ENCODE measurements around the gene SNX19.
"Not testable (repeated sequence)": the region's sequence is repeated elsewhere in the genome, so short reads cannot be mapped to it uniquely, and the experiment has no call there.

Gene SNX19

GRCh38 chr11:130916238-130916855 is at the start of gene SNX19:
Gene SNX19 (minus strand): TSS chr11:130916479. CDS start chr11:130915939, 540 bp downstream.
- peak; percentile 100 for ATAC-seq
- Mint-ChIP-seq H3K9me3 (peaks cover 3% of the 10 kb centered on the region), H3K4me1 (peaks cover 30% of the 10 kb centered on the region), H3K4me3 (peak within 1 kb of the TSS; percentile 82), H3K27ac (peak within 1 kb of the TSS; percentile 89), H3K36me3 (peaks cover 27% of the 10 kb centered on the region), H3K27me3 (peaks cover 14% of the 10 kb centered on the region)

- H3K4me1 Mint-ChIP-seq: no peaks in the 10 kb centered on the region
- H3K4me3 Mint-ChIP-seq: no peak overlapping the region
- ATAC-seq: no peak
- no peaks in the 10 kb centered on the region for H3K27me3 Mint-ChIP-seq
- H3K9me3 Mint-ChIP-seq: peaks cover 15% of the 10 kb centered on the region
- no peak overlapping the region for H3K27ac Mint-ChIP-seq
- no peaks in the 10 kb centered on the region for H3K36me3 Mint-ChIP-seq
Measured at GRCh38 chr11:130964058-130964792, 47.9 kb upstream of the SNX19 start.

- no peak overlapping the region for H3K4me3 Mint-ChIP-seq
- ATAC-seq: no peak
- no peaks in the 10 kb centered on the region for H3K9me3 Mint-ChIP-seq
- no peak overlapping the region for H3K27ac Mint-ChIP-seq
- H3K27me3 Mint-ChIP-seq: peaks cover 9% of the 10 kb centered on the region
- H3K36me3 Mint-ChIP-seq: no peaks in the 10 kb centered on the region
- H3K4me1 Mint-ChIP-seq: peaks cover 5% of the 10 kb centered on the region
Measured at GRCh38 chr11:130947889-130948288, 31.6 kb upstream of the SNX19 start.

- Mint-ChIP-seq H3K27ac (no peak overlapping the region), H3K9me3 (no peaks in the 10 kb centered on the region), H3K36me3 (no peaks in the 10 kb centered on the region), H3K4me3 (no peak overlapping the region), H3K27me3 (peaks cover 9% of the 10 kb centered on the region), H3K4me1 (peaks cover 5% of the 10 kb centered on the region)
- ATAC-seq: no peak
Measured at GRCh38 chr11:130947481-130947880, 31.2 kb upstream of the SNX19 start.

GRCh38 chr11:130947058-130947457 is 30.8 kb upstream of the SNX19 start:
- Mint-ChIP-seq H3K27me3 (peaks cover 9% of the 10 kb centered on the region), H3K4me1 (peaks cover 5% of the 10 kb centered on the region), H3K36me3 (no peaks in the 10 kb centered on the region), H3K27ac (no peak overlapping the region), H3K9me3 (no peaks in the 10 kb centered on the region), H3K4me3 (no peak overlapping the region)
- ATAC-seq: no peak

- no peak overlapping the region for H3K4me3 Mint-ChIP-seq
- ATAC-seq: no peak
- no peak overlapping the region for H3K27ac Mint-ChIP-seq
- no peaks in the 10 kb centered on the region for H3K9me3 Mint-ChIP-seq
- peaks cover 9% of the 10 kb centered on the region for H3K27me3 Mint-ChIP-seq
- H3K36me3 Mint-ChIP-seq: no peaks in the 10 kb centered on the region
- H3K4me1 Mint-ChIP-seq: peaks cover 5% of the 10 kb centered on the region
Measured at GRCh38 chr11:130945896-130946295, 29.6 kb upstream of the SNX19 start.

GRCh38 chr11:130940706-130941105 is 24.4 kb upstream of the SNX19 start:
- no peaks in the 10 kb centered on the region for H3K4me1 Mint-ChIP-seq
- H3K27ac Mint-ChIP-seq: no peak overlapping the region
- no peaks in the 10 kb centered on the region for H3K36me3 Mint-ChIP-seq
- peaks cover 6% of the 10 kb centered on the region for H3K27me3 Mint-ChIP-seq
- no peak overlapping the region for H3K4me3 Mint-ChIP-seq
- peaks cover 3% of the 10 kb centered on the region for H3K9me3 Mint-ChIP-seq
- ATAC-seq: no peak

- Mint-ChIP-seq H3K27me3 (peaks cover 6% of the 10 kb centered on the region), H3K36me3 (no peaks in the 10 kb centered on the region)
Measured at GRCh38 chr11:130937051-130937450, 20.8 kb upstream of the SNX19 start.

GRCh38 chr11:130932086-130932712 is 15.9 kb upstream of the SNX19 start:
- H3K27ac Mint-ChIP-seq: no peak overlapping the region
- no peaks in the 10 kb centered on the region for H3K27me3 Mint-ChIP-seq
- no peak overlapping the region for H3K4me3 Mint-ChIP-seq
- H3K4me1 Mint-ChIP-seq: no peaks in the 10 kb centered on the region
- H3K9me3 Mint-ChIP-seq: peaks cover 8% of the 10 kb centered on the region
- no peak for ATAC-seq
- H3K36me3 Mint-ChIP-seq: no peaks in the 10 kb centered on the region

More at GRCh38 chr11:130937051-130937450, 20.8 kb upstream of the SNX19 start:
- peaks cover 8% of the 10 kb centered on the region for H3K9me3 Mint-ChIP-seq
- H3K4me1 Mint-ChIP-seq: no peaks in the 10 kb centered on the region
- H3K4me3 Mint-ChIP-seq: no peak overlapping the region
- no peak for ATAC-seq
- H3K27ac Mint-ChIP-seq: no peak overlapping the region

- Mint-ChIP-seq H3K4me1 (peaks cover 6% of the 10 kb centered on the region), H3K36me3 (no peaks in the 10 kb centered on the region), H3K27ac (no peak overlapping the region), H3K27me3 (no peaks in the 10 kb centered on the region), H3K9me3 (no peaks in the 10 kb centered on the region), H3K4me3 (no peak overlapping the region)
- ATAC-seq: no peak
Measured at GRCh38 chr11:130924750-130925149, 8.5 kb upstream of the SNX19 start.

GRCh38 chr11:130920612-130921011 is 4.3 kb upstream of the SNX19 start:
- not testable (repeated sequence) for H3K4me3 Mint-ChIP-seq, H3K36me3 Mint-ChIP-seq, H3K4me1 Mint-ChIP-seq

GRCh38 chr11:130918081-130918480 is 1.8 kb upstream of the SNX19 start:
- H3K4me1 Mint-ChIP-seq: peaks cover 20% of the 10 kb centered on the region
- peaks cover 3% of the 10 kb centered on the region for H3K9me3 Mint-ChIP-seq
- H3K27ac Mint-ChIP-seq: no peak overlapping the region
- ATAC-seq: no peak
- H3K36me3 Mint-ChIP-seq: peaks cover 12% of the 10 kb centered on the region
- no peak overlapping the region for H3K4me3 Mint-ChIP-seq
- H3K27me3 Mint-ChIP-seq: peaks cover 14% of the 10 kb centered on the region

More at GRCh38 chr11:130920612-130921011, 4.3 kb upstream of the SNX19 start:
- not testable (repeated sequence) for H3K27ac Mint-ChIP-seq, ATAC-seq, H3K9me3 Mint-ChIP-seq
- H3K27me3 Mint-ChIP-seq: peaks cover 14% of the 10 kb centered on the region

- peaks cover 21% of the 10 kb centered on the region for H3K36me3 Mint-ChIP-seq
- H3K4me3 Mint-ChIP-seq: peak overlapping the region; percentile 82
- H3K9me3 Mint-ChIP-seq: peaks cover 3% of the 10 kb centered on the region
- H3K27me3 Mint-ChIP-seq: peaks cover 14% of the 10 kb centered on the region
- peak overlapping the region; percentile 89 for H3K27ac Mint-ChIP-seq
- peaks cover 28% of the 10 kb centered on the region for H3K4me1 Mint-ChIP-seq
- no peak for ATAC-seq
Measured at GRCh38 chr11:130916910-130917309, 631 bp upstream of the SNX19 start.

GRCh38 chr11:130915603-130916237 is 559 bp downstream of the SNX19 start:
- Mint-ChIP-seq H3K4me3 (peak overlapping the region; percentile 82), H3K27me3 (peaks cover 14% of the 10 kb centered on the region), H3K4me1 (peaks cover 30% of the 10 kb centered on the region), H3K9me3 (peaks cover 3% of the 10 kb centered on the region), H3K27ac (peak overlapping the region; percentile 89), H3K36me3 (peaks cover 30% of the 10 kb centered on the region)
- ATAC-seq: no peak

GRCh38 chr11:130913268-130913667 is 3.0 kb downstream of the SNX19 start:
- H3K27ac Mint-ChIP-seq: no peak overlapping the region
- H3K27me3 Mint-ChIP-seq: peaks cover 2% of the 10 kb centered on the region
- H3K9me3 Mint-ChIP-seq: peaks cover 3% of the 10 kb centered on the region
- H3K4me1 Mint-ChIP-seq: peaks cover 41% of the 10 kb centered on the region
- H3K4me3 Mint-ChIP-seq: no peak overlapping the region
- ATAC-seq: no peak
- peaks cover 54% of the 10 kb centered on the region for H3K36me3 Mint-ChIP-seq

Data from stimulated activated memory B cell treated with anti-CD40 and anti-IgM and Interleukin-4, amounts not matched to agents 10 μg/mL and 1 μg/mL and 100 μg/mL, for 72 hours (primary cell).